Activated effector memory CD4-positive, alpha-beta T cell treated with Interleukin-2 at 50 U/mL for 16 hours (primary cell): Measurements from ENCODE around the gene ABLIM2.

Experiments
- DNase-seq: peaks from one replicate; pipeline ENCODE4 v3.0.0-alpha.2; 2020

Gene ABLIM2

DNA sequence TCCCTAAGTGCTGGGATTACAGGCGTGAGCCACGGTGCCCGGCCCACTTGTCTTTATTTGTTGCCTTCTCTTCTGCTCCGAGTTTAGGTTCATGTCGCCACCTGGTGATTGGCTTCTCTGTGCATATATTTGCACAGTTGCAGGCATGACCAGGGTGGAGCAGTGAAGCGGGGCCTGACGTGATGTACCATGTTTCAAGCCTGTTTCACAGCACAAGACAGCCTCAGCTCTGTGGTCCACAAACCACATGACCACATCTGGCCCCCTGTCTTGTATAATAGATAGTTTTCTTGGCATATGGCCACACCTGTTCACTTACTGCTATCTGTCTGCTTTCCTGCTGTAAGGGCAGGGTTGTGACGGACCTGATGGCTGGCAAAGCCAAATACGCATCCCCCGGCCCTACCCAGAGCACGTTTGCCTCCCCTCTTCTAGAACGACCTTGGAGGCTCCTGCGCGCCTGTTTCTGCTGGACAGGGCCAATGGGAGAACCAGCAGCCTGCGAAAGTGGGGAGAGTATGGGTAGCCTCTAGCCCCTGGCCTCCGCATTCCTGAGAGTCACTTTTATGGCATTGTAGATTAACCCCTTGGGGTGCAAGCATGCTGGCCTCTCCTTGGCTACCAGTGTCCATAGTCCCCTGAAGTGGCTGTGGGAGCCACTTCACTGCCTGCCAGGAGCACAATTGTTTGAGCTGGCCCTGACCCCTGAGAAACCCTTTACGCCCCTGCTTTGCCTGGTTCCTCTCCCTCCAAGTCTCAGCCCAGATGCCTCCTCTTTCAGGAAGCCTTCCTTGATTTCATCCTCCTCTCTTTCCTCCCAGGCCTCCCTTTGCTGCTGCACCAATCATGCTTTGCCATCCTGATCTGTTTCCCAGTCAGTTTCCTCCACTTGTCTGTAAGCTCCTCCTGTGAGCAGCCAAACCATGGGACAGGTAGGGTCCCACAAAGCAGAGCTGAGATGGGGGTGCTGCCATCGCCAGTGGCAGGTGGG, 34.4 kb upstream of the ABLIM2 start:
- DNase-seq, result no peak

DNA sequence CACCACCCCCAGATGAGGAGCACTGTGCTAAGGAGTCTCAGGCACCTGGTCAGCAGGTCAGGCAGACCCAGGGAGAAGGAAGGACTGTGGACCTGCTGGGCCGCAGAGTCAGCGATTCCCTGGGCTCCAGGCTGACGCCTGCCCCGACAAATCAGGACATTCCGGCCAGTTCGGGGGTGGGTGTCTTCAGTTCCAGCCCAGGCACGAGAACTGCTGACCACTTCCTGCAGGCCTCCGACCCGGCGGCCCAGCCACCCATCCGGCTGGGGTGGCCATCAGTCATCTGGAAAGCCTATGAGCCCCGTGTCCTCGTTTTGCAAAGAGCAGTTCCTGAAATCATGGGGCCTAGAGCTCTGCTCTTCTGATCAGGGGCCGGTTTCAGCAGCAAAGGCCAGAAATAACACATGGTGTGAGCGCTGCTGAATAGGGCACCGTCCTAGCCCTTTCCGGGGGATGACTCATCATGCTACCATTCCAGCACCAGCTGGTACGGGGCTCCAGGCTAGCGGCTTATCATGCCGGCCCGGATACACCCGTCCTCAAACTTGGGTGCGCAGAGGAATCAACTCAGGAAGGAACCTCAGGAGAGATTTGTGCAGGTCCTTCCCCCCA, 32.6 kb upstream of the ABLIM2 start:
- DNase-seq, result no peak

DNA sequence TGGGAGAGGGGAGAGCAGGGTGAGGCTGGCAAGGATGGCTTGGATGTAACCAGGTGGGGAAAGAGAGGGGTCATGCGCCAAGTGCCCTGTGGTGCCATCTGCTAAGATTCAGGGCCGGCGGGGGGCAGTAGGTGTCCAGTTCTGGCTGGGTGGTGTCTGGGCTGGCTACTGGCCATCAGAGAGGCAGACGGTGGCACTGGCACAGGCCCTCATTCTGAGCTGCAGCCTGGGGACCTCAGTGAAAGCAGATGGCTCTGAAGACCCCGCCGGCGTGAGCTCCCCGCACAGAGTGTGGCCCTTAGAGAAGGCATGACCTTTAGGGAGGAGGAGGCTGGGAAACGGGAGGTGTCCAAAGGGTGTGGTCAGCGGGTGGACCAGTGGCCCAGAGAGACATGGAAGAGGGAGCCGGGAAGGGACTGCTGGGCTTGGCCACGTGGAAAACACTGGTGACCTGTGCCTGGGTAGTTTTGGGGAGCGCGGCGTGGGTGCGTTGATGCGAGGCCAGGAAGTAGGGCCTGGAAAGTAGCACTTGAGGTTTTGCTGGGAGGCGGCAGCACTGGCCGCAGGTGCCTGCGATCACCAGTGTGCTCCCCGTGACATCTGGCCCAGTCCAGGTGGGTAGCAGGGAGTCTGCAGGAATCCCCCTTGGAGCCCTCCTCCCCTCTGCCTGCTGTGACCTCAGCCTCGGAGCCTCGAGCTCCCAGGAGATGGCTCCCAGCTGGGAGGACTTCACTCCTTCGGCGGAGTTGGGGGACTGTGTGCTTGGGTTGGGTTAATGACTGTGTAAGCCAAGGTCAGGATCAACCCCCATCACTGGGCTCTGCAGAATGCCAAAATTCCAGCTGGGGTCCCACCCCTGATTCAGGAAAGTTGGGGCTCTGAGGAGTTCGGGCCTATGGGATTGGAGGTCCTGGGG, 31.2 kb upstream of the ABLIM2 start:
- DNase-seq, result no peak

DNA sequence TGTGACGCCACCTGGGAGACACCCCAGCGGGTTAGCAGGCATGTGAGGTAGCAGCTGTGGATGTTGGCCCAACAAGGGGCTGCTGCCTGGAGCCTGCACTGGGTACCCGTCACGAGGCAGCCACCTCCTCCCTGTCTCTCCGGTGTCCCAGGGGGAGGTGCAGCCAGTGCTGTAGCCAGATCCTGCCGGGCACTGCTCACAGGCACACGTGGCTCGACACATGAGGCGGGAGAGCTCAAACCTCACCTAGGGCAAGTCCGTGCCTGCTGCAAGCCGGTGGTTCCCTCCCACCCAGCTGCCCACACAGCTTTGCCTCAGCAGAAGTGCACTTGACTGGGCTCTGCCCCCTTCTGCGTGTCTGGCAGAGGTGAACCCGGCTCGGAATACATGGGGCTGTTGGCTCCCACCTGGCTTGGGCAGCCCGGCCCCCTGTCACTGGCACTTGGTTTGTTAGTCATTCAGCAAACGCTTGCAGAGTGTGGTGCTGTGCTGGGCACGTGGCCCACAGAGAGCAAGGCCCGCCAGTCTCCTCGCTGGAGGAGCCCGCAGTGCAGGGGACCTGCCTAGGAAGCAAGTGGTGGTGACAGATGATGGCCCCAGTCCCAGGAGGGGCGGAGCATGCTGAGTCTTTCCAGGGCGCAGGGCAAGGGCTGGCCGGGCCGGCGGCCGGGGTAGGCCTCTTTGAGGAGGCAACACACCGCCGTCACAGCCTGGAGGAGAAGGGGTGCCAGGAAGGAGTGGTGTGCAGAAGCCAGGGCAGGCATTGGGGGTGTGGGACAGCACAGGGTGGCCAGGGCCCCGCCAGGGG, 30.3 kb upstream of the ABLIM2 start:
- DNase-seq, result no peak

DNA sequence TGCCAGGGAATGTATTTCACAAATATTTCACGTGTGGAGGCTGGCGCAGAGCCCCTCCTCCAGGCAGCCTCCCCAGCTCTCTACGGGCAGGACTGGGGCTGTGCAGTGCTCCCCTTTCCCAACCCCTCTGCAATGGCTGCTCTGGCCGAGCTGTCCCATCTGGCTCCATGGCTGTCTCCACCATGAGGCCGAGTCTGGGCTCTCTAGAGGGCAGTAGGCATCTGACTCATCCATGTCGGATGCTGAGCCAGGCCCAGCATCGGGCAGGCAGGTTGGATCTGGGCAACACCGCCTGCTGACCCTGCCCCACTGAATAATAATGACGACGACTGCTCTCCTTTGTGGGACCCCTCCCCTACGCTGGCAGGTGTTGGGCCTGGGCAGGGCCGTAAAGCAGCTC, 29.5 kb upstream of the ABLIM2 start:
- no peak for DNase-seq

DNA sequence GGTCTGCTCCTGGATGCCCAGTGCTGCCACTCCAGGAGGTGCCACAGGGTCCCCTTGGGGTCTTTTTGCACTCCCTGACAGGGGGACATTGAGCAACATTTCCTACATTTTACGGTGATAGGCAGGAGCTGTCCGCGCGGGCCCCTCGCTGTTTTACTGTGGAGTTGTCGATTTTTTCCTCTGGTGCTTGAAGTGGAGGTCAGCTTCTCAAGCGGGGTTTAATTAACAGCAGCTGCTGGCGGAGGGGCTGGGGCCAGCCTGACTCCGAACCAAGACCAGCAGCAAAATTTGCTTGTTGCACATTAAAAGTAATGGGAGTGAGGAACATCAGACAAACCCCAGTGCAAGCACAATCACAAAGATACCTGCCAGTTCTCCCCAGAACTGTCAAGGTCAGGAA, 27.3 kb upstream of the ABLIM2 start:
- DNase-seq, result no peak

DNA sequence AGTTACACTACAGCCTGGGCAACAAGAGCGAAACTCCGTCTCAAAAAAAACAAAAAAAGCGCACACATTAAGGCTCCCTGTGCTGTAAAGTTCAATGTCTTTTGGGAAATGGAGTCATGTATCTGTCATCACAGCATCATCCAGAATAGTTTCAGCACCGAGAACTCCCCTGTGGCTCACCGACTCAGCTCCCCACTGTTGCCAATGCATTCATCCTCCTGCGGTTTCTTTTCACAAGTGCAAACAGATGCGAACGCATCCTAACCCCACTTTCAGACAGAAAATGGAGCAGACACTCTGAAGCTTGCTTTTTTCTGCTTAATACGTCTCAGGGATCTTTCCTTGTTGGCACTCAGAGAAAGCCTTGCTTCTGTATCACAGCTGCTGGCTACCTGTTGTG, 26.7 kb upstream of the ABLIM2 start:
- no peak for DNase-seq

DNA sequence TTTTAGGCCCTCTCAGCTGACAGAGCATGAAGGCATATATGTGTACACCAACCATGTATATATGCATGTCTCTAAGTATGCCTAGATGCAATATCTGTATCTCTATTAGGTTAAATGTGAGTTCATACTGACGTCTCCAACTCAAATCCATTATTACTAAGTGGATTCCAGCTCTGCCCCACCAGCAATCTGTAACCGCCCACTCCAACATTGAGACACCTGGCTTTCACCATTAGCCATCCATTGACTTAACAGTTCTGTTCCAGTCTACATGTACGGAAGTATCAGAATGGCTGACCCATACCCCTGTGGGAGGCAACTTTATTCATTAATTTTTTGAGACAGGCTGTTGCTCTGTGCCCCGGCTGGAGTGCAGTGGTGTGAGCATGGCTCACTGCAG, 25.4 kb upstream of the ABLIM2 start:
- no peak for DNase-seq

DNA sequence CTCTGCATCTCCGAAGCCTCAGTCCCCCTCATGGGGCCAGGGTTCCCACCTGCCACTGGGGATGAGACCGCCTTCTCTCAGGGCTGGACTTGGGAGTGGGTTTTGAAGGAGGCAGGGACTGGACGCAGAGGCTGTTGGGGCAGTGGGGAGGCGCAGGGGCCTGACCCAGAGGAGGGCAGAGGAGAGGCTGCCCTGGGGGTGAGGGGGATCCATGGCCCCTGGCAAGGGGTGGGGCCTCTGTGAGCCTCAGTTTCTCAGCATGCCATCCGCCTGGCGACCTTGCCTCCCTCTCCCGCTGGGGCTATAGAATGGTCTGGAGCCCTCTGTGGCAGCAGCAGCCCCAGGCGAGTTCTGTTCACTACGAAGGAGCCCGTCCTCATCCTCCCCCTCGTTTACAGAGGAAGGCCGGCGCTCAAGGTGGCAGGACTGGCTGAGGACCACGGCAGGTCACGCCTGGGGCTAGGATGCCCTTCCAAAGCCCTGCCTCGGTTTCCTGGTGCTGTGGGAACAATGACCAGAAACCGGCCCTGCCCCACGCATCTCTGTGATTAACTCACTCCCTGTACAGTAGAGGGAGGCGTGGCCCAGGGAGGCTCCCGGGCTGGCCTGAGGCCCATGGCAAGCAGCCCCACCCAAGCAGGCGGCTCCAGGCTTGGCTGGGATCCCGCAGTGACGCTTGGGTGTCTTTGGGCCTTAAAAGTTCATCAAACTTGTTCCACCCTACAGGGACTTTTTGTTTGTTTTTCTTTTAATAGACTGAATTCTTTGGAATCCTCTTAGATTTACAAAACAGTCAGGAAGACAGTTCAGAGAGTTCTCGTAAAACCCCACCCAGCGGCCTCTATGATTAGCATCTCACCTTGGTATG, 24.5 kb upstream of the ABLIM2 start:
- DNase-seq, result no peak

DNA sequence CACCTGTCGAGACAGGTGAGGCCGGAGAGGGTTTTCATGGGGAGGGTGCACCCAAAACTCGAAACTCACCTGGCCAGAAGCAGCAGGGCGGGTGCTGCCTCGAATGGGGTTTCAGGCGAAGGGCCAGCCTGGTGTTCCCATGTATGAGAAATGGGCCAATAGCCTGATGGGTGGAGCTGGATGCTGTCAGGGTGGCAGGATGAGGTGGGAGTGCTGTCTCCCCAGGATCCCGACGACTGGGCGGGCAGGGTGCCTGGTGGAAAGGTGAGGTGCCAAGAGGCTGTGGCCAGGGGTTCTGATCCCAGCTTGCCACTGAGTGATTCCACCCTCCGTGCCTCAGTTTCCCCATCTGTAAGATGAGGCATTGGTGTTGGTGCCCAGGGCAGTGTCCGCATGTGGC, 23.7 kb upstream of the ABLIM2 start:
- DNase-seq, result no peak

DNA sequence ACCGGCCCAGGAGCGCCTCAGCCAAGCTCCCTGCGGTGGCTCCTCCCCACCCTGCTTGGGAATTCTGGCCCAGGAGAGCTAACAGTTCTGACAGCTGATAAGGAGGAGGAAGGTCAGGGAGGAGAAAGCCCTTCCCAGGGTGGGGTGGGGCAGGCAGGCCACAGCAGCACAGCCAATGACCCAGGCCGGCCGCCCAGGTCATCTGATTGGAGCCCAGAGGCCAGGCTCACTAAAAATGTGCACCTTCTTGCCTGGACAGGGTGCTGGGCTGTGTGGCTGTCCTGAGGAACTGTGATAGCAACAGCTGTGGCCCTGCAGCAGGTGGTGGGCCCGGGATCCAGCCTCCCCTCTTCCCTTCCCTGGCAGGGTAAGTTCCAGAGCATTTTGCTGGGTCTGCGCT, 23.2 kb upstream of the ABLIM2 start:
- DNase-seq, result no peak

DNA sequence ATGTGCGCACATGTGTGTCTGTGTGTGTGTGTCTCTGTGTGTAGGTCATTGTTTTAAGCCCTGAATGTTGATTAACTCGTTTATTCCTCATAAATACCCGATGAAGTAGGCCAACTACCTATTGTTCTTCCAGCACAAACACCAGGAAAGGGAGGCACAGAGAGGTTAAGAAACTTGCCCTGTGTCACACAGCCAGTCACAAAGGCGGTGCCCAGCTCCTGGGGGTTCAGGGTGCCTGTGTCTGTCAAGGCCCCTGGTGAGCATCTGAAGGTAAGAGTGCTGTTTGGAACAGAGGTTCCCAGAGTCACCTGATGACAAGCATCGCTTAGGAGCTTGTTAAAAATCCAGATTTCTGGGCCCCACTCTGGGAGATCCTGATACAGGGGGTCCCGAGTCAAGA, 22.5 kb upstream of the ABLIM2 start:
- no peak for DNase-seq

DNA sequence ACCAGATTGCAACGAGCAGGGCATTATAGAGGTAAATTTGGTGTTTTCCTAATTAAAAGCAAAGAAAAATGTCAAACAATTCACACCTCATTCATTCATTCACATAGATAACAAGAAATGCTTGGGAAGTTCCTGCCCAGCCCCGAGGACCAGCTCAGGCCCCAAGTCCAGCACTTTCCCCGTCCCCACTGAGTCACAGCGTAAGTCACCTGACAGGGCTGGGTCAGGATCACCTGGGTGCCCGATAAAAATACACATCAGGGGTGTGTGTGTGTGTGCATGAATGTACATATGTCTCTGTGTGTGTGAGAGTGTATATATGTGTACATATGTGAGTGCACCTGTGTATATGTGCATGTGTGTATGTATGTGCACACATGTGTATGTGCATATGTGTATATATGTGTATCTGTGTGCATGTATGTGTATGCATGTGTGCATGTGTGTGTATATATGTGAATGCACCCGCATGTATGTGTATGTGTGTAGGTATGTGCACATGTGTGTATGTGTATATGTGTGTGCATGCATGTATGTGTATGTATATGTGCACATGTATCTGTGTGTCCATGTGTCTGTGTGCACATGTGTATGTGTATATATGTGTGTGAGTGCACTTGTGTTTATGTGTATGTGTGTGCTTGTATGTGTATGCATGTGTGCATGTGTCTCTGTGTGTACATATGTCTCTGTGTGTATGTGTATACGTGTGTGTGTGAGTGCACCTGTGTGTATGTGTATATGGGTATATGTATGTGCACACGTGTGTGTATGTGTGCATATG, 21.9 kb upstream of the ABLIM2 start:
- no peak for DNase-seq

DNA sequence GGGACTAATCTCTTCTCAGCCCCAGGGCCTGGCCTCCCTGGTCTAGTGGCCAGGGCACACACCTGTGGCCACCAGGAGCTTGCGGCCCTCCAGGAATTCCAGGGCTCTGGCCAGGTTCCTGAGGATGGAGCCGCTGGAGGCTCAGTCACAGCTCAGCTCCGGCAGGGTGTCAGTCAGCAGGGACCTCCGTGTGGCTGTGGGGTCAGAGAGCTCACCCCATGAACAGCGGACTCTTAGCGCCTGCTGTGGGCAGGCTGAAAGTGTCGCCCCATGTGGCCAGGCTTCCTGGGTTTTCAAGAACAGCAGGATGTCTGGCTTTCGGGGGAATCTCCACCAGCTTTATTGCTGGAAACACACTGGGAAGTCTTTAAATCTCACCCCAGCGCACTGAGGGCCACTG, 21.2 kb upstream of the ABLIM2 start:
- no peak for DNase-seq

DNA sequence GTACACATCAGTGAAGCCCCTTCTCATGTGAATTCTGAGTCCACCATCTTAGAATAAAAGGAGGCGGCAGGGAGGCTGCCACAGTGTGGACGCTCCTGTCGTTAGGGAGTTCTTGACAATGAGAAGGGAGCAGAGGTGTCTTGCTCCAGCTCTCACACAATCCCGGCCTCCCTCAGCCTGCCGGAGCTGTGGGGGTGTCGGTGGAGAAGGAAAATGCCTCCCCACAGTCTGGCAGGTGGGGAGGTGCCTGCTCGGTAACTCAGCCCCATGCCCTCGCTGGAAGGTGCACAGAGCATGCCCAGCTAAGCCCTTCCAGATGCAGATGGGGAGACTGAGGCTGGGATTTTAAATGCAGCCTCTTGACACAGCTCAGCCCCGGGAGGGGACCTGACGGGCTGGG, 20.5 kb upstream of the ABLIM2 start:
- no peak for DNase-seq

DNA sequence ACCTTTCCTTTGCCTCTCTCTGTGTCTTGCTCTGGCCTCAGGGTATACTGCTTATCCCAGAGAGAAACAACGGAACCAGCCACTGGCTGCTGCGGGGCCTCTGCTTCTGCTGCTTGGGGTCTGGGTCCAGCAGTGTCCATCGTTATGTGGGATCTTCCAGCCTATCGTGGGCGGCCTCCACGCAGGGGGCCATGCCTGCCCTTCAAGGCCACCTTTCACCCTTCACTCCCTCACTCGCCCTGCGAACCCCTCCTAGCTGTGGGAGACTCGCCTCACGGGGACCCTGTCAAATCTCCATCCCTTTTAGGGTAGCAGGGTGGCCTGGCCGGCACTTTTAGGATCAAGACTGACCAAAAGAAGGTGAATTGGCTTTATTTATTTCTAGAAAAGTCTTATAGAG, 19.3 kb upstream of the ABLIM2 start:
- no peak for DNase-seq

DNA sequence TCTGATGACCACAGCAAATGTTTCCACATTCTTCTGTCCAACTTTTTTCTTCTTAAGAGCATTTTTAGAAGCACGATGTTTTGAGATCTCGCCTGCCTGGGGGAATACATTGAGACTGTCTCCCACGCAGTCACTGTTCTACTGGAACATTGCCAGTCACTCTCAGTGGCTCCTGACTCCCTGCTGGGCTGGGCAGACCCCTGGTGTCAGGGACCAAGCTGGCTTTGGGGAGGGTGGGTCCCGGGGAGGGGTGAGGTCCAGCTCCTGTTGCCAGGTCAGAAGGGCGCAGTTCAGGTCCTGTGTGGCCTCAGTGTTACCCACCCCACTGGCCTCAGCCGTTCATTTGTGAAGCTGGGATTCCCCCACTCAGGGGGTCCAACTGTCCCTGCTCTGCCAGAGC, 18.9 kb upstream of the ABLIM2 start:
- no peak for DNase-seq

DNA sequence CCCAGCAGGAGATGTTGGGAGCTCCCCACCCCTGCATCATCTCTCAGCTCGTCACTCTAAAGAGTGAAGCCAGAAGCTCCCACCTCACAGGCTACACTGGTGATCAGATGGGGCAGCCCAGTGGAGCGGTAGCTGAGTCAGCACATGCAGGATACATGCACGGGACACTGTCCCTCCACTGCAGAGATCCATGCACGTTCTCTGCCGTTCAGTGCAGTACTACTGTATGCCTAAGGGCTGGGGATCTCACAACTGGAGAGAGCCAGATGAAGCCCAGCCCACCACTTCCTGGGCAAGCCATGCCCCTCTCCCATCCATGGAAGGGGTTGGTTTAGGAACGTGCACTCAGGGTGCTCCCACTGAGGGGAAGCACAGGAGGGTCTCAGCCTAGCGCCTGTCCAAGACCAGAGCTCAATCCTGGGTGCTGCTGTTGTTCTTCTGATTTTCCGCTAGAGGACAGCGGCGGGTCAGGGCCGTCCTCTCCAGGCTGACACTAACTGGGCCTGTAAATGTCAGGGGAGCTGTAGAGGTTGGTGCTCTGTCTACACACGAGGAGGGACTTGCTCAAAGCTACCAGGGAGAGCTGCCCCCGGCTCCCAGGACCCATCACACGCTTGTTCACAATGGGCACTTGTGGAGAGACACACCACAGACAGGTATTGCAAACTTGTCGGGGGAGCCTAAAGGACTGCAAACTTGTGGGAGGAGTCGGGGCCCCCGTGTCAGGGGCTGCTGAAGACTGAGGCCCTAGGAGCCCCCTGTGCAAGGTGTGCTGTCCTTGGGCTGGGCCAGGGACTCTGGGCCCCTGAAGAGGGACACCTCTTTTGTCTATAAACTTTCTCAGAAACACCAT, 18.2 kb upstream of the ABLIM2 start:
- peak; percentile 9 for DNase-seq

DNA sequence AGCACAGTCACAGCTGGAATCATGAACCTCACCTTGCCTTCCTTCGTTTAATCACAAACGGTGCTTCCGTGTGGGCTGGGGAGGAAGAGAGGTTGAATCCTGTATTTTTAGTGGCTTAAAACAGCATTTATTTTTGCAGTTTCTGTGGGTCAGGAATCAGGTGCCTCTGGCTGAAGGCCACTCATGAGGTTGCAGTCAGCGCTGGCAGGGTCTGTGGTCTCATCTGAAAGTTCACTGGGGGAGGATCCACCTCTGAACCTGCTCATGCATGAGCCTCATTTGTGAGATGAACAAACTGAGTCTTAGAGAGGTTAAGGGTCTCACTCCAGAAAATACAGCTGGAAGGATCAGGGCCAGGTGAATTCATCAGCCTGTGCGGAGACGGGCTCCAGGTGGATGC, 17.1 kb upstream of the ABLIM2 start:
- no peak for DNase-seq

DNA sequence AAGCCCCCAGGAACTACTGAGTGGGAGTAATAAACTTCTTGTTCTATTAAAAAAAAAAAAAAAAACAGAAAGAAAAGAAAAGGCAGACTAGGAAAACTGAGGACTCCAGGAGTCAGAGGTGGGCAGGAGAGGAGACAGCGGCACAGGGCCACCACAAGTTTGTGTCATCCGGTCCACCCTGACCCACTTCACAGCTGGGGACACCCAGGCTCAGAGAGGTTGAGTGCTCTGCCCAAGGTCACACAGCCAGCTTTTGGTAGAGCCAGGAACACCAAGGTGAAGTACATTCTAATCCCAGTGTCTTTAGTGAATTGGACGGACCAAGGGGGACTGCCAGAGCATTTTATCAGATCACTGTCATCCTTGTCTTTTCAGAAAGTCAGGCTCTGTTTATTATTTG, 16.4 kb upstream of the ABLIM2 start:
- DNase-seq, result no peak
